ENCODE results near the gene ABTB1.

ABTB1 gene

DNA sequence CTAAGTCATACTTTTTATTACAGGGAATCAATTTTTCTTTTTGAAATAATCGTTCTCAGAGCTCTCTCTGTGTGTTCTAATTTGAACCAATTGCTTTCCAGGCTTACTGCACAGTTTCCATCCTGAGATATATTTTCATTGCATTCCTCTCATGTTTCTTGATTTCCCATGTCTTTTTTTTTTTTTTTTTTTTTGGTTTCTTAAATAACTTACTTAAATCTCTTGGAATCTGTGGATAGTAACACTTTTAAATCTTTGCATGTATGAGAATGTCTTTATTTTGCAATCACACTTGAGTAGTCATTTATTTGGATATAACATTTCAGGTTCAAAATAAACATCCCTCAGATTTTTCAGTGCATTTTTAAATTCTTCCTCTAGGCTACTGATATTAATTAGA, 14.5 kb upstream of the ABTB1 start:
- no peak for DNase-seq (ENCODE audit: low read depth in 2 of 2)
- H3K4me3 ChIP-seq (replicated peaks in 1 of 2; ENCODE audit: low read depth in 2 of 2, low read length in 2 of 2) = no peak overlapping the region
- TF ChIP-seq CTCF (IDR thresholded peaks at IDR 0.05; ENCODE audit: low read depth, low read length) = no peak

DNA sequence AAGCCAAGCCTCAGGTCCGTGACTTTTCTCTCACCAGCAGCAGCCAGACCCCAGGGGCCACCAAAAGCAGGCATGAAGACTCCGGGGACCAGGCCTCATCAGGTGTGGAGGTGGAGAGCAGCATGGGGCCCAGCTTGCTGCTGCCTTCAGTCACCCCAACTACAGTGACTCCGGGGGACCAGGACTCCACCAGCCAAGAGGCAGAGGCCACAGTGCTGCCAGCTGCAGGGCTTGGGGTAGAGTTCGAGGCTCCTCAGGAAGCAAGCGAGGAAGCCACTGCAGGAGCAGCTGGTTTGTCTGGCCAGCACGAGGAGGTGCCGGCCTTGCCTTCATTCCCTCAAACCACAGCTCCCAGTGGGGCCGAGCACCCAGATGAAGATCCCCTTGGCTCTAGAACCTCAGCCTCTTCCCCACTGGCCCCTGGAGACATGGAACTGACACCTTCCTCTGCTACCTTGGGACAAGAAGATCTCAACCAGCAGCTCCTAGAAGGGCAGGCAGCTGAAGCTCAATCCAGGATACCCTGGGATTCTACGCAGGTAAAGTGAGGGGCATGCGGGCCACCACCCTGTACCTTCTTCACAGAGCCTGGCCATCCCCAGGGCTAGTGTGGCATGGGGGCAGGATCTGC, 12.0 kb upstream of the ABTB1 start:
- no peak for DNase-seq (ENCODE audit: low read depth in 2 of 2)
- no peak for TF ChIP-seq CTCF (IDR thresholded peaks at IDR 0.05; ENCODE audit: low read depth, low read length)
- no peak overlapping the region for H3K4me3 ChIP-seq (replicated peaks in 1 of 2; ENCODE audit: low read depth in 2 of 2, low read length in 2 of 2)

- H3K4me3 ChIP-seq (replicated peaks in 1 of 2; ENCODE audit: low read depth in 2 of 2, low read length in 2 of 2) = no peak overlapping the region
- TF ChIP-seq CTCF (IDR thresholded peaks at IDR 0.05; ENCODE audit: low read depth, low read length) = no peak
- DNase-seq (ENCODE audit: low read depth in 2 of 2) = no peak
These were observed 11.2 kb upstream of the ABTB1 start for GRCh38 chr3:127661600-127661999.

DNA sequence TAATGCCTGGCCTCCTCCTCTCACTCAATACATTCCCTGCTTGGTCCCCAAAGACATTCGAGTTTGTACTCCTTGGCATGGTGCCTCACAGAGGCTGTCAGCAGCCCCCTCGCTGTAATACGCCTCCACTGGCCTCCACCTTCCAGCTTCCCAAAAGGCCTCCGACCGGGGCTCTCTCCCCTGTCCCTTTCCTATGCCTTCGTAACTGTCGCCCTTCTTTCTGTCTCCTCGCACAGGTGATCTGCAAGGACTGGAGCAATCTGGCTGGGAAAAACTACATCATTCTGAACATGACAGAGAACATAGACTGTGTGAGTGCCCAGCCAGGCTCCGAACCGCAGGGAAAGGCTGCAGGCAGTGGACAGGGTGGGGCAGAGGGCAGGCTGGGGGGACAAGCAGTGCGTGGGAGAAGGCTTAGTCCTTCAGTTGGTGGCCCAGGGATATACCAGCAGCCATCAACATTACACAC, 10.7 kb upstream of the ABTB1 start:
- DNase-seq (ENCODE audit: low read depth in 2 of 2) = no peak
- H3K4me3 ChIP-seq (replicated peaks in 1 of 2; ENCODE audit: low read depth in 2 of 2, low read length in 2 of 2) = no peak overlapping the region
- TF ChIP-seq CTCF (IDR thresholded peaks at IDR 0.05; ENCODE audit: low read depth, low read length) = no peak

DNA sequence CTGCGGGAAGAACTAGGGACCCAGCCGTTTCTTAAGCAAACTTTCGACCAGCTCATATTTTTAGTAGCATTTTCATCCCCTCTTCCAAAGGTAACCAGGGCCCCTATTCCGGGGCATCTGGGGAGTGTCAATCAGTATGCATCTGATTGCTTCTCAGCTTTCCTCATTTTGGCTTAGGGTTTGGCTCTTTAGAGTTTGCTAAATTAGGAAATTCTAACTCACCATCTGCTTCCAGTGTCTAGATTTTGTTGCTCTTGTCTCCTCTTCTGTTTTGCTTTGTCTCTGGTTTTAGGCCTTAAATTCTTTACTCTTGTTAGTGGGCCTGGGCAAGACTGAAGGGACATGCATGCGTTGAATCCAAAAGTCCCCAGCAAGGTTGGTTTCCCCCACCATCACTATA, 9.6 kb upstream of the ABTB1 start:
- no peak for DNase-seq (ENCODE audit: low read depth in 2 of 2)
- no peak overlapping the region for H3K4me3 ChIP-seq (replicated peaks in 1 of 2; ENCODE audit: low read depth in 2 of 2, low read length in 2 of 2)
- no peak for TF ChIP-seq CTCF (IDR thresholded peaks at IDR 0.05; ENCODE audit: low read depth, low read length)

DNA sequence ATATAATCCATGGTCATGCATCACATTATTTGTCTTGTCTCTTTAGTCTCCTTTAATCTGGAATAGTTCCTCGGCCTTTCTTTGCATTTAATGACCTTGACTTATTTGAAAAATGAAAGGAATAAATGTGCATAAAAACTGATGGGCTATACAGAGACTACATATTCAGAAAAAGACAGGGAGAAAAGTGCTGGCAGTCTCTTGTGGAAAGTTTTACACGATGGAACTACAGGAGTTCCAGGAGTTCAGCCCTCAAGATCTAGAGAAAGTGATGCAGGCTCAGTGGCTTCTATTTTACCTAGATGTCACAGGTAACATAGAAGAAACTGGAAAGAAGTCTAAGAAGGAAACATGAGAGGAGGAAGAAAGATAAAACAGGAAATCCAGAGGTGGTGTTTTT, 7.6 kb upstream of the ABTB1 start:
- H3K4me3 ChIP-seq (replicated peaks in 1 of 2; ENCODE audit: low read depth in 2 of 2, low read length in 2 of 2) = no peak overlapping the region
- no peak for DNase-seq (ENCODE audit: low read depth in 2 of 2)
- no peak for TF ChIP-seq CTCF (IDR thresholded peaks at IDR 0.05; ENCODE audit: low read depth, low read length)

DNA sequence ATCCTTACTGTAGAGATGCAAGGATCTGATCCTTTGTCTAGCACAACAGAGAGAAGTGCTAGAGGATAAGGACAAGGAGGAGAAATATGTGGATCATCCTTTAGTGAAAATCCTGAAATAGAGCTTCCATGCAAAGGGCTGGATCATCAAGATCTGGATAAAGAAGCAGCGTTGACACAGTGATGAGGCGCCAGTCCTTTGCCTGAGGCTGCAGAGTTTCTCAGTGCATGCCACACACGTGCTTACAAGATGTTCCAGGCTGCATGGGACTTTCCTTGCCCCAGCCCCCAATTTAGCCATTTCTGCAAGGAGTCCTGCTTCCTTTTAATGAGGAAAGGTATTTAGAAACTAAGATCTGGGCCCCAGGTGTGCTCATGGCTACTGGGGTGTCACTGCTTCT, 7.2 kb upstream of the ABTB1 start:
- no peak for TF ChIP-seq CTCF (IDR thresholded peaks at IDR 0.05; ENCODE audit: low read depth, low read length)
- H3K4me3 ChIP-seq (replicated peaks in 1 of 2; ENCODE audit: low read depth in 2 of 2, low read length in 2 of 2) = no peak overlapping the region
- DNase-seq (ENCODE audit: low read depth in 2 of 2) = no peak

All from cardiac fibroblast (primary cell).